ENCODE measurements around the gene NCKAP1.
"Not testable (repeated sequence)": the region's sequence is repeated elsewhere in the genome, so short reads cannot be mapped to it uniquely, and the experiment has no call there.

NCKAP1 gene

DNA sequence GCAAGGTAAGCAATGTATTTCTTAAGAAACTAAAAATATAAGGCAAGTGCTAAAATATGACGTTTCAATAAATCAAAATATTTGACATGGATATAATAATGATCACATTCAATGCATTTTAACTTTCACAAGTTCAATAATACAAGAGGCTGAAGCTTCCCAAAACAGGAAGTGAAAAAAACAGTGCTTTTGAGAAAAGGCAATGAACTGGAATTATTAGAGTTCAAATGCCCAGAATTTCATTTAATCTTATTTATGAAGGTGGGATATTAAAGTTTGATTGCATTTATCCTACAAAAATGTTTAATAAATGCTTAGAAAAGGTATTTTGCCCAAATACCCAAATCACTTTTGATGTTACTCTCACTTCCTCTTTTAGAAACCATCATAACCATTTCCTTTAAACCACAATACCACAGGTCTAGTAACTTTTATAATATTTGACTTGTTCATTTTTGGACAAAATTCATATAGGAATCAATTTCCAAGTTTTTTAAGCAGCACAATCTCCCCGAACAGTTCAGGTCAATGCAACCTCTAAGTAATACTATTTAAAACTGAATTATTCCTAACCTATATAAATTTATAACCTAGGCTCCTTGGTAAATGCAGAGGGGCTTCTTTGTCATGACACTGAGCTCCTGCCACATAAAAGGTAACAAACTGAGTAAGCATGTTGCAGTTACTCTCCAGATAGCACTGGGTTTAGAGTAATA is 2.1 kb downstream of the NCKAP1 start:
- no peak for DNase-seq (ENCODE audit: low spot score)

DNA sequence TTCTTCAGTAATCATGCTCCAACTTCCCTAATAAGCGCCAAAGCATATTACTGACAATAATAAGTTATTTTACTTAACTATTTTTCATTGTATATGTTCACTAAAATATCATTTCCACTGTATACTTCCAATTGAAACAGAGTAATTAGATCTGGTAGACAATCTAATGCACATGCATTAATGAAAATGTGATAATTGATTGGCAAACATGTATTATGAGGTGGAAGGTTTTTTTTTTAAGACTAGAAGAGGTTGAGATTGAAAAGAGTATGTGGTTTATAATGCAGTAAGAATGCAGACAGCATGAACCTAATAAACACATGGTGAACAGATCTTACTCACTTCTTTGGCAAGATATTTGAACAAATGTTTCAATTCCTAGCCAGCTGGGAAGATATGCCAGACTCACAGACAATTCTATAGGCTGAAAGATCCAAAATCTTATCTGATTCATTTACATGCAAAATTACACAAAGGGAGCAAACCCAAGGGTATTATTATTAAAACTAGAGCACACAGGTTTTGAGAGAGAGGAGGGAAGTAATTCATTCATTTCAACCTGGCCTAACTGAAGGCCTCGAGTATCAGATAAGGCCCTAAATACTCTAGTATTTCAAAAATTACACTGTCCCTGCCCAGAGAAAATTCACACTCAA is 2.8 kb downstream of the NCKAP1 start:
- no peak for DNase-seq (ENCODE audit: low spot score)

- DNase-seq (ENCODE audit: low spot score): no peak
Measured at GRCh38 chr2:183034806-183035205, 3.5 kb downstream of the NCKAP1 start.

DNA sequence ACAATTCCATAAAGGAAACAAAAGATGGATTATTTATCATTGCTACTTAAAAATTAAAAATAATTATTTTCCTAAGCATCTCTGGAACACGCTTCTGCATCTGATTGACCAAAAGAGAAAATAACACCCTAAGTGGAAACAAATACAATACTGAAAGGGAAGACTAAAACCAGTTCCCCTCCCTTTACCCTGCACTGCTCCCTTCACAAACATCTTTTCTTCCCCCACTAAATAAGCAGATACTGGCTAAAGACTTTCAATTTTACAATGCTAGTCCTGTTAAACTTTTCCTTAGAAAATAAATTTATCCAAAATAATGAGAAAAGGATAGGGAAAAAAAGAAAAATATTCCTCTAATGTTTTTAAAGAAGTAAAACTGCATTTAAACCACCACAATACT is 4.3 kb downstream of the NCKAP1 start:
- DNase-seq (ENCODE audit: low spot score): no peak

DNA sequence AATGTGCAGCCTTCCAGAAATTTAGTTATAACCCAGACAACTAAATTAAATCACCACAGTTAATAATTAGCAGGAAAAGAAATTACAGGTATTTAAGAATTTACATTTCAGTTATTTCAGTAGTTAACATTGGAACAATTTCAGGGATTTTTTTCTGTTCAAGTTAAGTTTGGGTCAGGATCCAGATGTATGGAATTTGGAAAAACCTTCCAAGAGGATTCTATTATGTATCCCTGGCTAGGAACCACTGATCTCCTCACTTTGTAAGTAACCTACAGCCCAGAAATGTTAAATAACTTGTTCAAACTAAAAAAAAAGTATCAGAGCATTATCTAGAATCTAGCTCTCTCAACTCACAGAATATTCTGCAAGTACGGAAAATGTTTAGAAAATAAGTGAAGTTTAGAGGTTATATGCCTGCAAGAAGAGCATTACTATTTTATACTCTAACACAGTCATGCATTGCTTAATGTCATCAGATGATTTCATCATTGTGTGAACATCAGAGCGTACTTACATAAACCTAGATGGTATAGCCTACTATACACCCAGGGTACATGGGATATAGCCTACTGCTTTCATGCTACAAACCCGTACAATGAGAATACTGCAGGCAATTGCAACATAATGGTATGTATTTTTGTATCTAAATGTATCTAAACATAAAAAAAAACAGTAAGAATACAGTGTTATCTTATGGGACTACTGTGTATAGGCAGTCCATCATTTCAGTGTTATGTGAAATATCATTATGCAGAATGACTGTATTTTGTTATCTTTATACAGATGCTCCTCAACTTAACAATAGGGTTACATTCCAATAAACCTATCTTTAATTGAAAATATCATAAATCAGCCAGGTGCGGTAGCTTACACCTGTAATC is 6.1 kb downstream of the NCKAP1 start:
- no peak for DNase-seq (ENCODE audit: low spot score)

DNA sequence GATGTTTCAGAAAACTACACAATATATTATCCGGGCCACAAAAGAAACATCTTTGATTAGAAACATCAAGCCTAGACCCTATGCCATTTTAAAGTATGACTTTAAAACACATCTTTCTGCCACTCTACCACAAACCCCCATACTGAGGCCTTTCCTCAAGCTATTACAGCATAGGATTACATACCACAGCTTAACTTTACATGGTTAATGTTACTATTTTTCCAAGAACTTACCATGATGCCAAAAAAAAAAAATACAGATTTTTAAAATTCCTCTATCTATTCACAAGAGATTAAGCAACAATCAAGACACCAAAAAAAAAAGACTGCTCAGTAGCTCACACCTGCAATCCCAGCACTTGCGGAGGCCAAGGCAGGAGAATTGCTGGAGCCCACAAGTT is 9.0 kb downstream of the NCKAP1 start:
- DNase-seq (ENCODE audit: low spot score): no peak

GRCh38 chr2:183028108-183028507 is 10.1 kb downstream of the NCKAP1 start:
- DNase-seq (ENCODE audit: low spot score): no peak

DNA sequence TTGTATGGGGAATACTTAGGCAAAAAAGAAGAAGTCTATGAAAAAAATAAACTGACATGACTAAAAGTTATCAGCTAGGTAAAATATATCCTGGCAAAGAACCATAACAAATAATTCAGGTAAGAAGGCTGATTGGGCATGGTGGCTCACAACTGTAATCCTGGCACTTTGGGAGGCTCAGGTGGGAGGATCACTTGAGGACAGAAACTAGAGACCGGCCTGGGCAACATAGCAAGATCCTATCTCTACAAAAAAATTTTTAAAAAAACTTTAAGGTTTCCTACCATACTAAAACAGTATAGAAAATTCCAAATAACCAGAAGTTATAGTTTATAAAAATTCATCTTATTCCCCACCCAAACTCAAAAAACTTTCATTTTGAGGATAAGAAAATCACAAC is 10.8 kb downstream of the NCKAP1 start:
- no peak for DNase-seq (ENCODE audit: low spot score)

DNA sequence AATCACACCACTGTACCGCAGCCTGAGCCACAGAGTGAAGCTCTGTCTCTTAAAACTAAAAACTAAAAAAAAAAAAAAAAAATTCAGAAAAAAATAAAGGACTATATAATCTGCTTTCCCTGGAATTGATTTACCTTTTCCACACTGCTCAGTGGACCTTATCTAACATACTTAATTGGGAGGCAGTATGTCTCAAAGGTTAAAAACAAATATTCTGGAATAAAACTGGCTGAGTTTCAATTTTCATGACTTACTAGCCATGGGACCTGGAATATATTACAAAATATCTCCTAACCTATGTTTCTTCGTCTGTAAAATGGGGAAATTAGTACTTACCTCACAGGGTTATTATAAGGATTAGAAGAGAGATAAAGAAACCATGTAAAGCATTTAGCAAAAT is 11.8 kb downstream of the NCKAP1 start:
- DNase-seq (ENCODE audit: low spot score): no peak

GRCh38 chr2:183025993-183026392 is 12.3 kb downstream of the NCKAP1 start:
- no peak for DNase-seq (ENCODE audit: low spot score)

DNA sequence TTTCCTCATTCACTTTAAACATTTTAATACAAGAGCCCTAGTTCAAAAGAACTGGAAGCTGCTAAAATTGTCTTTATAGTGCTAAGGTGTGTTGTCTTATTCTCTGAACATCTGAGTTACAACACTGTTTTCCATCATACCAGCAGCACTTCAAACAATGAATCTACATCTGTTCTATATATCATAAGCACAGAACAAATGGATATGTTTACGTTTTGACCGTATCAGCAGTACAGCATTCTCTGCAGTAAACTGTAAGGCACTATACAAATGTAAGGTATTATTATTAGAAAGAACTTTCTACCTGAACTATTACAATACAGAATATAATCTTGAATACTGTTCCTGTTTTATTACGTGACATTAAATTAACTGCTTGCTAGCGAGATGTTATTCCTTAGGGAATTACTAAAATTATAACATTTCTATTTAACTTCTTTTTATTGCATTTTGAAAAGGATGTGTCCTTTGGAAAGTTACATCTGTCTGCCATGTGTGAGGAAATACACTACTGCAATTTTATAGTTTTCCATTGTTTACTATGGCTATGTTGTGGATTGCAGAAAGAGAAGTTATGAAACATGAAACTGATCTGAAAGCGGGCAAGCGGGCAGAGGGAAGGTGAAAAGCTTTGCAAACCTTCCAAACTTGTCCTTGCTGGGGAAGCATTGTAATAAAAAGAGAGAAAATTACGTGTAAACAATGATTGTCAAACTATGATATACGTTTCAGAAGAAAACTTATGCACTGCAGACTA is 13.7 kb downstream of the NCKAP1 start:
- no peak for DNase-seq (ENCODE audit: low spot score)

DNA sequence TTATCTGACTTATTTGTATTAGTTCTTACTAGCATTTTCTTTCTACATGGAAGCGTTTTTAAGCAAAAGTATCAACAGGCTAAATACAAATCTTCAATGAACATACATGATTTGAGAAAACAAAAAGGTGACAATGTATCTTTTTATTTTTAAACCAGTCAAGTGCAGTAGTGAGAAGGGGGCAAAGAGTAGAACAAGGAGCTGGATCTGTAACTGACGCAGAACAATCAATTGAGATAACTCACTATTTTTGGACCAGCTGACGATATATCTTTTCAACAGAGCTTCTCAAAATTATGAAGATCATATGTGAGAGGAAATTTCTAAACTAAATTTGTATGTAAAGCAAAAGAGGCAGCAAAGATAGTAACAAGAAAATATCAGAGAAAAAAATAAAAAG is 15.5 kb downstream of the NCKAP1 start:
- DNase-seq (ENCODE audit: low spot score): no peak

DNA sequence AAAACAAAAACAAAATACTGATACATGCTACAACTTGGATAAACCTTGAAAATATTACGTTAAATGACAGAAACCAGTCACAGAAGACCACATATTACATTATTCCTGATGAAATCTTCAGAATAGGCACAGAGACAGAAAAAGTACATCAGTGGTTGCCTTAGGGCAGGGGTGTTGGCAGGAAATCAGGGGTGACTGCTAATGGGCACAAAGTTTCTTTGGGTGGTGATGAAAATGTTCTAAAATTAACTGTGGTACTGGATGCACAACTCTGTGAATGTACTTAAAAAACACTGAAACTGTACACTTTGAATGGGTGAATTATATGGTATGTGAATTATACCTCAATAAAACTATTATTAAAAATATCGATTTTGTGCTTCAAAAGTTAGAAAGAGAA is 16.6 kb downstream of the NCKAP1 start:
- DNase-seq (ENCODE audit: low spot score): no peak

DNA sequence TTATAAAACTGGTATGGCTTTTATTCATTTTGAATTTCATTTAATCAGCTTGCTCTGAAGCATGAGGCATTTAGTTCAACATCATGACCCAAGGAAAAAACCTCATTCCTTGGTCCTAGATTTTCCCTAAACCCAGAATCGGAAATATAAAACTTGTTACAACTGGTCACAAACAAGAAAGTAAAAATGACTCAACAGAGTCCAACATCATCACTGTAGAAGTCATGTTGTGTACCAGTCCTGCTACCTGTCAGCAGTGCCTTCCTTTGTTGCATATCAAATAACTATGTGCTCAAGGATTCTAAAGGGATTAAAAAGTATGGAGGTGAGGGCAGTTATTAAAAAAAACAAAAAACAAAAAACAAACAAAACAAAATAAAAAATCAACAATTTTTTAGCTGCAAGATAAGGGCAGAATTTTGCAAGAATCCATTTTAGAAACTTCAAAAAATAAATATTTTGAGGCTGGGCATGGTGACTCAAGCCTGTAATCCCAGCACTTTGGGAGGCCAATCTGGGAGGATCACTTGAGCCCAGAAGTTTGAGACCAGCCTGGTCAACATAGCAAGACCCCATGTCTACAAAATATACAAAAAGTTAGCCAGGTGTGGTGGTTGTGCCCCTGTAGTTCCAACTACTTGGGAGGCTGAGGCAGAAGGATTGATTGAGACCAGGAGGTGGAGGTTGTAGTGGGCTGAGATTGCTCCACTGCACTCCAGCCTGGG is 18.4 kb downstream of the NCKAP1 start:
- no peak for DNase-seq (ENCODE audit: low spot score)

GRCh38 chr2:183017845-183018244 is 20.4 kb downstream of the NCKAP1 start:
- DNase-seq (ENCODE audit: low spot score): not testable (repeated sequence)

- no peak for DNase-seq (ENCODE audit: low spot score)
Measured at GRCh38 chr2:183014005-183014404, 24.3 kb downstream of the NCKAP1 start.

DNA sequence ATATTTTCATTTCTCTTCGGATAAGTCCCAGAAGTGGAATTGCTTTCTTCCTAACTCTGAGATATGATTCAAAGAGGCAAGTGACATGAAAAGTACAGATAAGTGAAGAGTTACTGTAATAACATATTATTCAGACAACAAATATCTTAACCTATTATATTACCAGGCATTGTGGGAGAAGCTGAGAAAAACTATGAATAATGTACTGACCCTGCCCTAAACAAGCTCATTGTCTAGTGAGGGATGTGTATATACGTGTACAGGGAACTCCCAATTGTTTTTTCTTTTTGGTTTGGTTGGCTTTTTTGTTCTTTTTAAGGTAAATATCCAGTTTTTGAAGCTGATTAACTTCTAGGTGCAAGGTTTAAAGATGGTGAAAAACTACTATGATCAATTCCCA is 26.5 kb downstream of the NCKAP1 start:
- no peak for DNase-seq (ENCODE audit: low spot score)

DNA sequence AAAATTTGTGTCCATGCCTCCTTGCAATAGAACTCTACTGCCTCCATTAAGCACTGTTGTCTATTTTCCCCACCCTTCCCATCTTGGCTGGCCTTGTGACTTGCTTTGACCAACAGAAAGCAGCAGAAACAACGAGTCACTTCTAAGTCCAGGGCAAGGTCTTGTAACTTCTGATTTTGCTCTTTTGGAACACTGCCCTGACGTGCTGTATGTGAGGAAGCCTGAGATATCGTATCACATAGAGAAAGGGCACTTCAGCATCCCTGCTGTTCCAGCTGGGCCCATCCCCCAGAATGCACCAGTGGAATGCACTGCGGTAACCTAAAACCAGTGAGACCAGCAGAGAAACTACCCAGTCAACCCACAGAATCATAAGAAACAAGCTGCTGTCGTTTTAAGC is 28.1 kb downstream of the NCKAP1 start:
- no peak for DNase-seq (ENCODE audit: low spot score)

- DNase-seq (ENCODE audit: low spot score): no peak
Measured at GRCh38 chr2:183009249-183009899, 28.9 kb downstream of the NCKAP1 start.

DNA sequence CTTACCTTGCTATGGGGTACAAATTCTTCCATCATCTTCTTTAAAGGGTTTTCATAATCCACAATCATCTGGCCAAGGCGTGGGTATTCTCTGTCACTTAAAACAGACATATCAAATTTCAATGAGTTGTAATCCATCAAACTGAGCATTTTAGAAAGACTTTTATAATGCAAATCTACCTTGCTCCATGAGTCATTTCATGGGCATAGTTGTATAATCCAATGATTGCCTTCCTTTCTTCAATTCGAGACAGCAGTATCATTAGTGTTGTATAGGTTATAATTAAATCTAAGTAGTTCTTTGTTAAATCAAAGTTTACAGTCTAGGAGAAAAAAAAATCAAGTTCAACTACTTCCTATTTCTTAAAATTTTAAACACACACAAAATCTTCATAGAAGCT is 36.3 kb downstream of the NCKAP1 start:
- no peak for DNase-seq (ENCODE audit: low spot score)

DNA sequence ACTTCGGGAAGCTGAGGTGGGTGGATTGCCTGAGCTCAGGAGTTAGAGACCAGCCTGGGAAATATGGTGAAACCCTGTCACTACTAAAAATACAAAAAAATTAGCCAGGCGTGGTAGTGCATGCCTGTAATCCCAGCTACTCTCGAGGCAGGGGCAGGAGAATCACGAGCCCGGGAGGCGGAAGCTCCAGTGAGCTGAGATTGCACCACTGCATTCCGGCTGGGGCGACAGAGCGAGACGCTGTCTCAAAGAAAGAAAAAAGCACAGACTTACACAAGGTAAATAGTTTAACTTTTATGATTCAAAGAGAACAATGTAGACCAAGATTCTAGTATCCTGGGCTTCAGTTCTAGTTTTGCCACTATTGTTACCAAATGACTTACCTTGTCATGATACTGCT is 37.4 kb downstream of the NCKAP1 start:
- DNase-seq (ENCODE audit: low spot score): no peak

All from HuH-7 (cell line).